Thoracic aorta (tissue), 2 donors: ENCODE data around the gene PRPF31. TPM values are rescaled to one million over a fixed set of nuclear protein-coding genes. Genes with fewer than 3 reads are reported as not detected.
"Not testable (repeated sequence)": the region's sequence is repeated elsewhere in the genome, so short reads cannot be mapped to it uniquely, and the experiment has no call there.

Experiments used
- ATAC-seq: fragments of 150-250 bp; one replicate; pipeline ENCODE4 v1.8.0; 2017; ENCODE audit warnings: low read depth; ENCODE audit not compliant: insufficient number of reproducible peaks, low FRiP score
- DNase-seq: peaks from one replicate; pipeline ENCODE4 v3.0.0-alpha.2; 2020; ENCODE audit warnings: low spot score
- H3K27ac ChIP-seq, 2 donors: fragments of 200-600 bp; sonication (generic); 1 replicate in 1 of 2; 2 replicates in 1 of 2; pipeline ENCODE4 v1.5.1; 2016; ENCODE audit warnings: mild to moderate bottlenecking in 2 of 2, moderate library complexity in 2 of 2
- H3K27me3 ChIP-seq: fragments of 200-600 bp; sonication (generic); replicated peaks from 2 replicates; pipeline ENCODE4 v1.6.0; 2016; ENCODE audit warnings: mild to moderate bottlenecking; ENCODE audit not compliant: insufficient read depth
- H3K36me3 ChIP-seq: fragments of 200-600 bp; sonication (generic); one replicate; pipeline ENCODE4 v1.5.1; 2016
- H3K4me1 ChIP-seq, 2 donors: fragments of 200-600 bp; sonication (generic); 1 replicate in 1 of 2; 2 replicates in 1 of 2; pipeline versions ENCODE4 v1.5.1 to v1.6.0; 2016; ENCODE audit warnings: low read depth in 2 of 2, mild to moderate bottlenecking in 1 of 2; ENCODE audit not compliant: control insufficient read depth in 1 of 2
- H3K4me3 ChIP-seq: fragments of 200-600 bp; sonication (generic); 2 replicates; pipeline ENCODE4 v1.5.1; 2016; ENCODE audit warnings: mild to moderate bottlenecking
- H3K9me3 ChIP-seq: fragments of 200-600 bp; sonication (generic); 2 replicates; pipeline ENCODE4 v1.5.1; 2016
- CTCF ChIP-seq: fragments of 200-600 bp; sonication (generic); IDR thresholded peaks from one replicate; pipeline ENCODE4 v1.5.1; 2019; ENCODE audit warnings: antibody characterized with exemption
- total RNA-seq, 2 donors: library from RNA; depleted of rRNA; stranded (reverse); fragments of >200 nt; gene quantifications; one replicate each; pipeline versions ENCODE4 v1.1.0 to v1.2.3, GENCODE V29; 2016

PRPF31 gene
- total RNA-seq, 2 donors from 2014 or later: 48.2 to 54.3 TPM

- Histone ChIP-seq H3K27me3 (no peaks in the 10 kb centered on the region), H3K27ac (no peak overlapping the region), H3K36me3 (no peaks in the 10 kb centered on the region), H3K4me1 (peaks cover 5 to 12% of the 10 kb centered on the region in 2 donors), H3K4me3 (peak overlapping the region; percentile 56), H3K9me3 (no peaks in the 10 kb centered on the region)
- no peak for TF ChIP-seq CTCF
- DNase-seq: no peak
- no peak for ATAC-seq
Measured at GRCh38 chr19:54096617-54097106, 18.9 kb upstream of the PRPF31 start.

- peaks cover 13 to 24% of the 10 kb centered on the region in 2 donors for H3K4me1 ChIP-seq
- no peak overlapping the region for H3K4me3 ChIP-seq
- no peaks in the 10 kb centered on the region for H3K36me3 ChIP-seq
- no peaks in the 10 kb centered on the region for H3K9me3 ChIP-seq
- no peak overlapping the region for H3K27ac ChIP-seq
- ATAC-seq (no peak), DNase-seq (no peak)
- TF ChIP-seq CTCF: no peak
- H3K27me3 ChIP-seq: no peaks in the 10 kb centered on the region
Measured at GRCh38 chr19:54099190-54099902, 16.2 kb upstream of the PRPF31 start.

GRCh38 chr19:54099903-54100255 lies 15.7 kb upstream of the PRPF31 start:
- not testable (repeated sequence) for DNase-seq, H3K27ac ChIP-seq, ATAC-seq, H3K27me3 ChIP-seq, H3K9me3 ChIP-seq, H3K36me3 ChIP-seq
- peaks cover 13 to 25% of the 10 kb centered on the region in 2 donors for H3K4me1 ChIP-seq
- peak overlapping the region; percentile 52 for H3K4me3 ChIP-seq

DNA sequence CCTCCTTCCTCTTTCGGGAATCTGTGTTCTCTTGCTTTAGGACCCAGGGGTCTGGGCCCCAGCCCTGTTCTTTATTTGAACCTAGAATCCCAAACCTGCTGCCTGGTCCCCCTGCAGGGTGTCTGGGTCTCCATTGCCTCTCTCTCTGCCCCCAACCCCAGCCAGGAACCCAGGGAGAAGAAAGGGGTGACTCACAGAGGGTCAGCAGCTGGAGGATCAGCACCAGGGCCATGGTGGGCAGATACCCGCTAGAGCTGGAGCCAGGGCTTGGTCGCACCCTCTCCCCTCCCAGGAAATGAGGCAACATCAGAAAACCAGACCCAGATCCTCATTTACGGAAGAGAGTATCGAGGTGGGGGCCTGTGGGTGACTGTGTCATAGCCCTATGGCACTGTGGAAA lies 15.0 kb upstream of the PRPF31 start, which contains the start of gene OSCAR:
Gene OSCAR, minus strand, starts transcription at position 243 of the 400 bp plus-strand sequence. Its CDS starts 11 bp downstream, at position 232.
- TF ChIP-seq CTCF: no peak
- no peaks in the 10 kb centered on the region for H3K27me3 ChIP-seq
- no peak within 1 kb of the TSS for H3K27ac ChIP-seq
- H3K4me3 ChIP-seq: peak within 1 kb of the TSS; percentile 52
- ATAC-seq (no peak), DNase-seq (no peak)
- H3K36me3 ChIP-seq: peaks cover 2% of the 10 kb centered on the region
- no peaks in the 10 kb centered on the region for H3K9me3 ChIP-seq
- peaks cover 11 to 21% of the 10 kb centered on the region in 2 donors for H3K4me1 ChIP-seq

DNA sequence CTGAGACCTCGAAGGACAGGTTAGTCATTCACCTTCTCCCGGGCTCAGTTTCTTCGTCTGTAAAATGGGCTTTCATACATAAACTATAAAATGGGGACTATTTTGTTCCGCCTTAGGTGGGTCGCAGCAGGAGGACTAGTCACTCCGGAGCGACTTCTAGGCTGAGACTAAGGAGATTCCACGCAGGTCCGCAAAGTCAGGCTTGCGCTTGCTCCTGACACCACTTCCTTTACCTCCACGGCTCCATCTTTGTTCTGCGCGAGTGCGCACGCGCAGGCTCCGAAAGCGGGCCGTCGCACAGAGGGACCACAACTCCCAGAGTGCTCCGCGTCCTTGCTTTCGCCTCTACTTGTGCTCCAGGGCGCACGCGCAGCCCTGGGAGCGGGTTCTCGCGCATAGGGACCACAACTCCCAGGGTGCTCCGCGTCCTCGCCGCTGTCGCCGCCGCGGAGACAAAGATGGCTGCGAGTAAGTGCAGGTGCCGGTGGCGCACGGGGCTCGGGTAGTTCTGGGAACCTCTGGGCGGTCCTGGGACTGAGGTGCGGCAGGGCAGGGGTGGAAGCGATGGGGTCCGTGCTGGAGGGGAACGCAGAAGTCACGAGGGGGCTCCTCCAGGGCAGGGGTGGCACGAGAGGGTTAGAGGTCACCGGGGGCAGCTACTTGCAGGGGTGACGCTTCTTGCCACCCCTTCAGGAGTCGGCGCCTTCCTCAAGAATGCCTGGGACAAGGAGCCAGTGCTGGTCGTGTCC lies 13.0 kb upstream of the PRPF31 start, which contains the start of gene NDUFA3:
Gene NDUFA3, plus strand, starts transcription at position 435 of the 749 bp plus-strand sequence. Its CDS starts 24 bp downstream, at position 459.
- ATAC-seq (peak; percentile 86), DNase-seq (peak; percentile 89)
- Histone ChIP-seq H3K4me3 (peak within 1 kb of the TSS; percentile 97), H3K4me1 (peaks cover 7 to 13% of the 10 kb centered on the region in 2 donors), H3K9me3 (no peaks in the 10 kb centered on the region), H3K27me3 (no peaks in the 10 kb centered on the region), H3K27ac (peak within 1 kb of the TSS; percentile 23 to 54), H3K36me3 (peaks cover 13% of the 10 kb centered on the region)
- no peak for TF ChIP-seq CTCF
